Measurements from ENCODE around the gene RINL.
"Not testable (repeated sequence)": the region's sequence is repeated elsewhere in the genome, so short reads cannot be mapped to it uniquely, and the experiment has no call there.

RINL gene

DNA sequence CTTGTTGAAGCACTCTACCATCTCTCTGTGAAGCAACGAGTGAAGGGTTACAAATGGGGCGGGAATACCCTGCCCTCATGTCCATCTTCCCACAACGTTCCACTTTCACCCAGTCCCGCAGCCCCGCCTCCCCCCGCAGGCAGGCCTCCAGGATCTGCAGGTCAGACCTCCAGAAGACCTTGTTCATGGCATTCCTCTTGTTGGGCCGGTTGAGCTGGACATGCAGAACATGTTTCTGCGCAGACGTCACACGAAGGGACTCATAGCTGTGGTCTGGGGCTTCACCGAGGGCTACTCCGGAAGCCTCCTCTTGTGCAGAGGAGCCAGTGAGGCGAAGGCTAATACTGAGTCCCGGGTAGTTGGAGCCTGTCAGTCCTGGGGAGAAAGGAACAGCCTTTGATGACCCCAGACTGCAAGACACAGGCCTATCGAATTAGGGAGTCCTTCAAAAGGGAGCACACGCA lies 46.9 kb downstream of the RINL start:
- DNase-seq: no peak

DNA sequence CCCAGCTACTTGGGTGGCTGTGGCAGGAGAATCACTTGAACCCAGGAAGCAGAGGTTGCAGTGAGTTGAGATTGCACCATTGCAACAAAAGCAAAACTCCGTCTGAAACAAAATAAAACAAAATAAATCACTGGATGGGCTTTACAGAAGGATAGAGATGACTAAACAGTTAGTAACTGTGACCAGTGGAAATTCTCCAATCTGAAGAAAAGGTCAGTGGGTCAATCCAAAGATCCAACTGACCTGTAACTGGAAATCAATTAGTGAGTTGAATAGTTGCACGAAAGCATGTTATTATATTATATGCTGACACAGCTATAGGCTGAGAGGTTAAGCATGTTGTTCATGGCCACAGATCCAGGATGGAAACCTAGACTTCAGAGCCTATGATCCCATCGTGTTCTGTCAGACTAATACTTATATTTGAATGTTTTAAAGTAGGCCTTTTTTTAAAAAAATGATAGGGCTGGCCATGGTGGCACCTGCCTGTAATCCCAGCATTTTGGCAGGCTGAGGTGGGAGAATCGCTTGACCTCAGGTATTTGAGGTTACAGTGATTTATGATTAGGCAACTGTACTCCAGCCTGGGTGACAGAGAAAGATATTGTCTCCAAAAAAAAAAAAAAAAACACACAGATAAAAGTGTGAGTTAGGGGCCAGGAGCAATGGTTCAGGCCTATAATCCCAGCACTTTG lies 47.9 kb downstream of the RINL start:
- DNase-seq: no peak

DNA sequence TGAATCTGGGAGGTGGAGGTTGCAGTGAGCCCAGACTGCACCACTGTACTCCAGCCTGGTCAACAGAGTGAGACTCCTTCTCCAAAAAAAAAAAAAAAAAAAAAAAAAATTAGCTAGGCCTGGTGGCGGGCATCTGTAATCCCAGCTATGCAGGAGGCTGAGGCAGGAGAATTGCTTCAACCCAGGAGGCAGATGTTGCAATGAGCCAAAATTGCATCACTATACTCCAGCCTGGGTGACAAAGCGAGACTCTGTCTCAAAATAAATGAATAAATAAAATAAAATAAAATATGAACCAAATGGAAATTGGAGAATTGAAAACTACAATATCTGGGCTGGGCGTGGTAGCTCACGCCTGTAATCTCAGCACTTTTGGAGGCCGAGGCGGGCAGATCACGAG lies 48.9 kb downstream of the RINL start:
- not testable (repeated sequence) for DNase-seq

DNA sequence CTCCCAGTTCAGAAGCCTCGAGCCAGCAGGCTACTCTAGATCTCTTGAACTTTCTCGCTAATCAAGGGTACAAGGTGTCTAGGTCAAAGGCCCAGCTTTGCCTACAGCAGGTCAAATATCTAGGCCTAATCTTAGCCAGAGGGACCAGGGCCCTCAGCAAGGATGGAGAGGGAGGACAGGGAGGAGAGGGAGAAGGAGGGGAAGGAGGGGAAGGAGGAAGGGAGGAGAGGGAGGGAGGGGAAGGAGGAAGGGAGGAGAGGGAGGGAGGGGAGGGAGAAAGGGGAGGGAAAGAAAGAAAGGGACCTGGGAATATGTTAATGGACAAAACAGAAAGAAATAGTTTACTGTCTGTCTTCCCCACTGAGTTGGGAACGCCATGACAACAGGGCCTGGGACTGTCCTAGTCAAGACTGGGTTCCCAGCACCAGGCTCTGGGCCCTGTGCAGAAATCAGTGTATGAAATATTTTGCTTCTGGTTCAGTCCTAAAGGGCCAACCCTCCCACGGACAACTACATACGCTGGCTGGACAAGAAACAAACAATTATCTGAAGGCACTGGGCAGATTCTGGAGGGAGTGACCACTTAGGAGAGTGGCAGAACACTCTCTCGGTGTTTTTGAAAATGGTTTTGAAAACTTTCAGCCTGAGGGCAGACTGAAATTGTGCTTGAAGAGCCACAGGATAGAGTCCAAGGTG lies 51.1 kb downstream of the RINL start:
- no peak for DNase-seq

DNA sequence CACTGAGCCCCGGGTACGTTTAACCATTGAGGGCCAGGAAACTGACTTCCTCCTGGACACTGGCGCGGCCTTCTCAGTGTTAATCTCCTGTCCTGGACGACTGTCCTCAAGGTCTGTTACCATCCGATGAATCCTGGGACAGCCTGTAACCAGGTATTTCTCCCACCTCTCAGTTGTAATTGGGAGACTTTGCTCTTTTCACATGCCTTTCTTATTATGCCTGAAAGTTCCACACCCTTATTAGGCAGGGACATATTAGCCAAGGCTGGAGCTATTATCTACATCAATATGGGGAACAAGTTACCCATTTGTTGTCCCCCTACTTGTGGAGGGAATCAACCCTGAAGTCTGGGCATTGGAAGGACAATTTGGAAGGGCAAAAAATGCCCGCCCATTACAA lies 52.1 kb downstream of the RINL start:
- DNase-seq: not testable (repeated sequence)

DNA sequence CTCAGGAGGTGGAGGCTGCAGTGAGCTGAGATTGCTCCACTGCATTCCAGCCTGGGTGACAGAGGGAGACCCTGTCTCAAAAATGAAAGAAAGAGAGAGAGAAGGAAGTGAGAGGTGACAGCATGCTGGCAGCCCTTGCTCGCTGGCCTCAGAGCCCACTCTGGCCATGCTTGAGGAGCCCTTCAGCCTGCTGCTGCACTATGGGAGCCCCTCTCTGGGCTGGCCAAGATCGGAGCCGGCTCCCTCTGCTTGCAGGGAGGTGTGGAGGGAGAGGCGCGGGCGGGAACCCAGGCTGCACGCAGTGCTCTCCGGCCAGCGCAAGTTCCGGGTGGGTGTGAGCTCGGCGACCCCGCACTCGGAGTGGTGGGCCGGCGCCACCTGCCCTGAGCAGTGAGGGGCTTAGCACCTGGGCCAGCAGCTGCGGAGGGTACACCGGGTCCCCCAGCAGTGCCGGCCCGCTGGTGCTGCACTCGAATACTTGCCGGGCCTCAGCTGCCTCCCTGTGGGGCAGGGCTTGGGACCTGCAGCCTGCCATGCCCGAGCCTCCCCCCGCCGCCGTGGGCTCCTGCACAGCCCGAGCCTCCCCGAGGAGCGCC lies 56.7 kb downstream of the RINL start:
- not testable (repeated sequence) for DNase-seq

DNA sequence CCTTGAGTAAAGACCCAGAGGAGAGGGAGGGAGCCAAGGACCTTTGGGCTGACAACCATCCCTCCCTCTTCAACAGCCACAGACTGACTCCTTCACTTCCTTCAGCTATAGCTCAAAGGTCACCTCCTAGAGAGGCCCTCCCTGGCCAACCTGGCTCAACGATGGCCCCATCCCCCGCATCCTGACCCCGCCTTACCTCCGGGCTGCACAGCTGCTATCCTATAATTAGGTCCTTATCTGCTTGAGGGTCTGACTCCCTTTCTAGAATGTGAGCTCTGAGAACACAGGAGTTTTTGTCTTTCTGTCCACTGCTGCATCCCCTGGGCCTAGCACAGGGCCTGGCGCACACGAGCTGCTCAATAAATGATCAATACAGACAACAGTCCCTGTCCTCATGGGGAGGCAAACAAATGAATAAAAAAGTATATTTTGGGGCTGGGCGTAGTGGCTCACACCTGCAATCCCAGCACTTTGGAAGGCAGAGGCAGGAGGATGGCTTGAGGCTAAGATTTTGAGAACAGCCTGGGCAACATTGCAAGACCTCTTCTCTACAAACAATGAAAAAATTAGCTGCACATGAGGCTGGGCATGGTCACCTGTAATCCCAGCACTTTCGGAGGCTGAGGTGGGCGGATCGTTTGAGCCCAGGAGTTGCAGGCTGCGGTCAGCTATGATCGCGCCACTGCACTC lies 58.7 kb downstream of the RINL start:
- no peak for DNase-seq
